ENCODE measurements around the gene HIBADH. TPM values are rescaled to one million over a fixed set of nuclear protein-coding genes. Genes with fewer than 3 reads are reported as not detected.

Gene HIBADH
- total and polyA plus RNA-seq, 2 donors (not counting 3 experiments of a cell fraction or from before 2014, with no cell fraction given) = 22.6 to 30.5 TPM

DNA sequence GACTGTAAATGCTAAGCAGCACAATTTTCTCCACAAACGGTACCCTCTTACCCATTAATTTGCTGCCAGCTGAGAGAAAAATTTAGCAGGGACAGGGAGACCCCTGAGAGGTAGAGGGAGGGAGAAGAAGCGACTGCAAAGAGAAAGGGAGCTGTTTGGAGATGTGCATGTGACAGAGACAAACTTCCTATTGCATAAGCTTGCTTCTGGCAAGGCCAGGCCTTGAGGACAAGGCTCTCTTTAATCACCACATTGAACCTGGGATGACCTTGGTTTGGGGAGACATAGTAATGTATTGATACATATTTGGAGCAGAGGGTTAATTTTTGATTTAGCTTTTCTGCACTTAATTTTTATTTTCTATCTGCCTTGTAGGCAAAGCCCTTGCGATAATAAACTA is 31.1 kb upstream of the HIBADH start:
- dilution Hi-C loops (cut with MboI; ENCODE audit: extremely low pct_ligation_motif_present, low sequenced_read_pairs) = no loop called here
- POLR2A ChIA-PET = no interaction called here

DNA sequence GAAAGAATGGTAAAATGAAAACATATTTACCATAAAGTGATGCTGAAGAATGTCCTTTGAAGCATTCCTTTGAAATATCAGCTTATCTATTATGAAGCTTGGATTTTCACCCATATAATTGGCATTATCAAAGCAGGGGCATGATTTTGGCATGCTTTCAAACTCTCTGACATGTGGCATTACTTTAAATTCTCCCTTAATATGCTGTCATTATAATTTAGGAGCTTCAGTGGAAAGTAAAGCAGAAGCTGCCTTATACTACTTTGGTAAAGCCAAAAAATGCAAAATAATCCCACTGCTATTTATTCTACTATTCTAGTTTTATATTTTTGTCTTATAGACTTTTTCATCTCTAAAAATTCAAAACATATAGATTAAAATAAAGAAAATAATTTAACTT is 28.0 kb upstream of the HIBADH start:
- intact Hi-C loops (cut with micrococcal nuclease) = no loop called here
- H3K4me3 ChIP-seq (replicated peaks in 1 of 3; ENCODE audit: insufficient read depth in 1 of 3, low read depth in 1 of 3, low read length in 3 of 3) = no peak overlapping the region
- H3K4me2 ChIP-seq (ENCODE audit: insufficient read depth, low read length) = no peak overlapping the region
- no peaks in the 10 kb centered on the region for H3K9me1 ChIP-seq (replicated peaks; ENCODE audit: control insufficient read depth, extremely low read depth, insufficient read depth, low read length)
- no peak for TF ChIP-seq EZH2 (IDR thresholded peaks at IDR 0.05; ENCODE audit: borderline replicate concordance, low read depth, low read length, severe bottlenecking)
- TF ChIP-seq FOS (IDR thresholded peaks at IDR 0.05; ENCODE audit: borderline replicate concordance, insufficient read depth, low read length) = no peak
- TF ChIP-seq MYC (IDR thresholded peaks at IDR 0.05; ENCODE audit: low read depth, low read length) = no peak
- no peak for TF ChIP-seq JUN (IDR thresholded peaks at IDR 0.05; ENCODE audit: borderline replicate concordance, insufficient read depth, insufficient read length, low read depth)
- TF ChIP-seq, protein P1, sequence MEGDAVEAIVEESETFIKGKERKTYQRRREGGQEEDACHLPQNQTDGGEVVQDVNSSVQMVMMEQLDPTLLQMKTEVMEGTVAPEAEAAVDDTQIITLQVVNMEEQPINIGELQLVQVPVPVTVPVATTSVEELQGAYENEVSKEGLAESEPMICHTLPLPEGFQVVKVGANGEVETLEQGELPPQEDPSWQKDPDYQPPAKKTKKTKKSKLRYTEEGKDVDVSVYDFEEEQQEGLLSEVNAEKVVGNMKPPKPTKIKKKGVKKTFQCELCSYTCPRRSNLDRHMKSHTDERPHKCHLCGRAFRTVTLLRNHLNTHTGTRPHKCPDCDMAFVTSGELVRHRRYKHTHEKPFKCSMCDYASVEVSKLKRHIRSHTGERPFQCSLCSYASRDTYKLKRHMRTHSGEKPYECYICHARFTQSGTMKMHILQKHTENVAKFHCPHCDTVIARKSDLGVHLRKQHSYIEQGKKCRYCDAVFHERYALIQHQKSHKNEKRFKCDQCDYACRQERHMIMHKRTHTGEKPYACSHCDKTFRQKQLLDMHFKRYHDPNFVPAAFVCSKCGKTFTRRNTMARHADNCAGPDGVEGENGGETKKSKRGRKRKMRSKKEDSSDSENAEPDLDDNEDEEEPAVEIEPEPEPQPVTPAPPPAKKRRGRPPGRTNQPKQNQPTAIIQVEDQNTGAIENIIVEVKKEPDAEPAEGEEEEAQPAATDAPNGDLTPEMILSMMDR (IDR thresholded peaks at IDR 0.05; ENCODE audit: extremely low read depth in 1 of 2, insufficient read depth in 1 of 2, low read depth in 1 of 2, low read length in 2 of 2) = no peak
- no peak for TF ChIP-seq POLR2A (IDR thresholded peaks at IDR 0.05; ENCODE audit: low read depth, low read length)
- TF ChIP-seq POLR2AphosphoS5 (IDR thresholded peaks at IDR 0.05; ENCODE audit: insufficient read depth, low read depth, low read length) = no peak
- TF ChIP-seq GATA2 (IDR thresholded peaks at IDR 0.05; ENCODE audit: insufficient read depth, insufficient read length, low read depth, low read length) = no peak
- TF ChIP-seq, protein P2, sequence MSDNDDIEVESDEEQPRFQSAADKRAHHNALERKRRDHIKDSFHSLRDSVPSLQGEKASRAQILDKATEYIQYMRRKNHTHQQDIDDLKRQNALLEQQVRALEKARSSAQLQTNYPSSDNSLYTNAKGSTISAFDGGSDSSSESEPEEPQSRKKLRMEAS (IDR thresholded peaks at IDR 0.05; ENCODE audit: insufficient read depth, insufficient read length) = no peak
- H3K4me1 ChIP-seq (ENCODE audit: control insufficient read depth, extremely low read depth, insufficient read depth, low read length) = peaks cover 10% of the 10 kb centered on the region
- H3K27me3 ChIP-seq (ENCODE audit: control insufficient read depth in 2 of 2, insufficient read depth in 2 of 2, low read length in 2 of 2) = no peaks in the 10 kb centered on the region
- POLR2A ChIA-PET = no interaction called here
- BruUV-seq (replicated peaks) = no TSS peak
- H3K79me2 ChIP-seq (ENCODE audit: control insufficient read depth, insufficient read depth, low read length) = no peaks in the 10 kb centered on the region
- H3K9ac ChIP-seq (replicated peaks; ENCODE audit: extremely low read depth, insufficient read depth, low read length) = no peak overlapping the region
- no peak overlapping the region for H2AFZ ChIP-seq (ENCODE audit: low read depth, low read length)
- no peak overlapping the region for H3K27ac ChIP-seq (ENCODE audit: insufficient read depth, low read depth, low read length)
- no peaks in the 10 kb centered on the region for H4K20me1 ChIP-seq (replicated peaks; ENCODE audit: control insufficient read depth, extremely low read depth, insufficient read depth, low read length)
- no peaks in the 10 kb centered on the region for H3K9me3 ChIP-seq (replicated peaks; ENCODE audit: control insufficient read depth, insufficient read depth, low read length)
- DNase-seq (ENCODE audit: low read depth, low spot score) (no peak), FAIRE-seq (no peak)
- dilution Hi-C loops (cut with MboI; ENCODE audit: extremely low pct_ligation_motif_present, low sequenced_read_pairs) = no loop called here
- no peaks in the 10 kb centered on the region for H3K36me3 ChIP-seq (ENCODE audit: control insufficient read depth in 2 of 2, extremely low read depth in 1 of 2, insufficient read depth in 2 of 2, low read length in 2 of 2)
- CTCF ChIA-PET = interaction anchor here (0.7 to 3.3 kb wide), 10 partner anchors 13 to 403 kb away, joined by 3 to 37 read pairs (median 3); no protein-coding TSS in a partner anchor

More for the DNA sequence above, 31.1 kb upstream of the HIBADH start:
- Histone ChIP-seq H2AFZ (ENCODE audit: low read depth, low read length) (no peak overlapping the region), H3K79me2 (ENCODE audit: control insufficient read depth, insufficient read depth, low read length) (no peaks in the 10 kb centered on the region), H3K27me3 (ENCODE audit: control insufficient read depth in 2 of 2, insufficient read depth in 2 of 2, low read length in 2 of 2) (no peaks in the 10 kb centered on the region), H3K4me1 (ENCODE audit: control insufficient read depth, extremely low read depth, insufficient read depth, low read length) (no peaks in the 10 kb centered on the region), H3K9ac (replicated peaks; ENCODE audit: extremely low read depth, insufficient read depth, low read length) (no peak overlapping the region), H3K4me3 (replicated peaks in 1 of 3; ENCODE audit: insufficient read depth in 1 of 3, low read depth in 1 of 3, low read length in 3 of 3) (no peak overlapping the region), H4K20me1 (replicated peaks; ENCODE audit: control insufficient read depth, extremely low read depth, insufficient read depth, low read length) (no peaks in the 10 kb centered on the region), H3K27ac (ENCODE audit: insufficient read depth, low read depth, low read length) (no peak overlapping the region), H3K4me2 (ENCODE audit: insufficient read depth, low read length) (no peak overlapping the region), H3K9me1 (replicated peaks; ENCODE audit: control insufficient read depth, extremely low read depth, insufficient read depth, low read length) (no peaks in the 10 kb centered on the region), H3K36me3 (ENCODE audit: control insufficient read depth in 2 of 2, extremely low read depth in 1 of 2, insufficient read depth in 2 of 2, low read length in 2 of 2) (no peaks in the 10 kb centered on the region), H3K9me3 (replicated peaks; ENCODE audit: control insufficient read depth, insufficient read depth, low read length) (no peaks in the 10 kb centered on the region)
- BruUV-seq (replicated peaks) = no TSS peak
- no peak for FAIRE-seq
- TF ChIP-seq EZH2 (IDR thresholded peaks at IDR 0.05; ENCODE audit: borderline replicate concordance, low read depth, low read length, severe bottlenecking) = no peak
- no peak for TF ChIP-seq POLR2A (IDR thresholded peaks at IDR 0.05; ENCODE audit: low read depth, low read length)
- TF ChIP-seq, protein P2 (IDR thresholded peaks at IDR 0.05; ENCODE audit: insufficient read depth, insufficient read length) = no peak
- no peak for DNase-seq (ENCODE audit: low read depth, low spot score)
- intact Hi-C loops (cut with micrococcal nuclease) = no loop called here
- CTCF ChIA-PET = interaction anchor here (1.0 to 1.4 kb wide), 4 partner anchors 11 to 498 kb away, joined by 3 to 9 read pairs (median 4); no protein-coding TSS in a partner anchor

Data from endothelial cell of umbilical vein (primary cell).